HEK293 (cell line): Measurements from ENCODE around the gene ZCCHC24.
A peak's percentile ranks its signal among the peaks of the same experiment; 100 is the strongest.

Source experiments
- BCL6B ChIP-seq: fragments of 450-650 bp; formaldehyde crosslinking; IDR thresholded peaks from 2 replicates; pipeline ENCODE4 v1.5.1; 2017; ENCODE audit warnings: missing biosample characterization, missing genetic modification characterization
- ELK4 ChIP-seq: IDR thresholded peaks from 2 replicates; pipeline ENCODE4 v1.6.1; 2011; ENCODE audit warnings: mild to moderate bottlenecking, low read depth, low read length, borderline replicate concordance
- HOXD13 ChIP-seq: sonication (generic); formaldehyde crosslinking; IDR thresholded peaks from 2 replicates; pipeline ENCODE4 v1.8.0; 2022; ENCODE audit warnings: missing genetic modification reagents, borderline replicate concordance
- KLF9 ChIP-seq: fragments of 450-650 bp; formaldehyde crosslinking; IDR thresholded peaks from 2 replicates; pipeline ENCODE4 v1.5.1; 2016; ENCODE audit warnings: missing biosample characterization, missing genetic modification characterization, low read depth
- MEIS1 ChIP-seq: sonication (generic); formaldehyde crosslinking; IDR thresholded peaks from 2 replicates; pipeline ENCODE4 v1.8.1; 2022; ENCODE audit warnings: missing genetic modification reagents, mild to moderate bottlenecking, borderline replicate concordance
- PRDM10 ChIP-seq: fragments of 450-650 bp; formaldehyde crosslinking; IDR thresholded peaks from 2 replicates; pipeline ENCODE4 v1.5.1; 2016; ENCODE audit warnings: missing biosample characterization, missing genetic modification characterization
- REST ChIP-seq: fragments of 450-650 bp; formaldehyde crosslinking; IDR thresholded peaks from 2 replicates; pipeline ENCODE4 v1.5.1; 2016; ENCODE audit warnings: missing biosample characterization, missing genetic modification characterization
- ZBTB11 ChIP-seq: fragments of 450-650 bp; formaldehyde crosslinking; conservative IDR thresholded peaks from 2 replicates; pipeline ENCODE4 v1.5.1; 2016; ENCODE audit warnings: low read depth, missing biosample characterization, missing genetic modification characterization
- ZNF138 ChIP-seq: fragments of 450-650 bp; formaldehyde crosslinking; IDR thresholded peaks from 2 replicates; pipeline ENCODE4 v1.5.1; 2016; ENCODE audit warnings: missing biosample characterization, missing genetic modification characterization, borderline replicate concordance
- ZNF140 ChIP-seq: fragments of 450-650 bp; formaldehyde crosslinking; IDR thresholded peaks from 2 replicates; pipeline ENCODE4 v1.5.1; 2016; ENCODE audit warnings: missing biosample characterization, missing genetic modification characterization
- ZNF2 ChIP-seq: fragments of 450-650 bp; formaldehyde crosslinking; IDR thresholded peaks from 2 replicates; pipeline ENCODE4 v1.5.1; 2016; ENCODE audit warnings: missing biosample characterization, missing genetic modification characterization
- ZNF23 ChIP-seq: fragments of 450-650 bp; formaldehyde crosslinking; IDR thresholded peaks from 2 replicates; pipeline ENCODE4 v1.5.1; 2016; ENCODE audit warnings: missing biosample characterization, missing genetic modification characterization, borderline replicate concordance
- ZNF416 ChIP-seq: fragments of 450-650 bp; formaldehyde crosslinking; IDR thresholded peaks from 2 replicates; pipeline ENCODE4 v1.5.1; 2016; ENCODE audit warnings: missing biosample characterization, missing genetic modification characterization
- ZNF423 ChIP-seq: fragments of 450-650 bp; formaldehyde crosslinking; IDR thresholded peaks from 2 replicates; pipeline ENCODE4 v1.5.1; 2016; ENCODE audit warnings: missing biosample characterization, missing genetic modification characterization
- ZNF48 ChIP-seq: fragments of 450-650 bp; formaldehyde crosslinking; IDR thresholded peaks from 2 replicates; pipeline ENCODE4 v1.5.1; 2016; ENCODE audit warnings: missing biosample characterization, missing genetic modification characterization
- ZNF510 ChIP-seq: fragments of 450-650 bp; formaldehyde crosslinking; IDR thresholded peaks from 2 replicates; pipeline ENCODE4 v1.5.1; 2018; ENCODE audit warnings: mild to moderate bottlenecking, missing genetic modification characterization, missing biosample characterization; ENCODE audit not compliant: insufficient replicate concordance
- ZNF548 ChIP-seq: fragments of 450-650 bp; formaldehyde crosslinking; IDR thresholded peaks from 2 replicates; pipeline ENCODE4 v1.5.1; 2016; ENCODE audit warnings: missing biosample characterization, missing genetic modification characterization
- ZNF549 ChIP-seq: fragments of 450-650 bp; IDR thresholded peaks from 2 replicates; pipeline ENCODE4 v1.5.1; 2018; ENCODE audit warnings: missing biosample characterization, missing genetic modification characterization, mild to moderate bottlenecking, inconsistent platforms, moderate library complexity
- ZNF558 ChIP-seq: fragments of 450-650 bp; formaldehyde crosslinking; IDR thresholded peaks from 2 replicates; pipeline ENCODE4 v1.5.1; 2016; ENCODE audit warnings: missing biosample characterization, missing genetic modification characterization
- ZNF560 ChIP-seq: fragments of 450-650 bp; formaldehyde crosslinking; IDR thresholded peaks from 2 replicates; pipeline ENCODE4 v1.5.1; 2017; ENCODE audit warnings: missing biosample characterization, missing genetic modification characterization, borderline replicate concordance
- ZNF624 ChIP-seq: fragments of 450-650 bp; formaldehyde crosslinking; IDR thresholded peaks from 2 replicates; pipeline ENCODE4 v1.5.1; 2017; ENCODE audit warnings: missing biosample characterization, missing genetic modification characterization
- ZNF677 ChIP-seq: fragments of 450-650 bp; IDR thresholded peaks from 2 replicates; pipeline ENCODE4 v1.5.0; 2018; ENCODE audit warnings: missing biosample characterization, mild to moderate bottlenecking, missing genetic modification characterization, moderate library complexity
- ZNF692 ChIP-seq: fragments of 450-650 bp; formaldehyde crosslinking; IDR thresholded peaks from 2 replicates; pipeline ENCODE4 v1.5.1; 2016; ENCODE audit warnings: missing biosample characterization, missing genetic modification characterization
- ZNF747 ChIP-seq: fragments of 450-650 bp; formaldehyde crosslinking; IDR thresholded peaks from 2 replicates; pipeline ENCODE4 v1.5.1; 2016; ENCODE audit warnings: missing biosample characterization, missing genetic modification characterization
- ZNF785 ChIP-seq: fragments of 450-650 bp; formaldehyde crosslinking; IDR thresholded peaks from 2 replicates; pipeline ENCODE4 v1.5.1; 2016; ENCODE audit warnings: missing biosample characterization, missing genetic modification characterization
- ZXDB ChIP-seq: fragments of 450-650 bp; formaldehyde crosslinking; IDR thresholded peaks from 2 replicates; pipeline ENCODE4 v1.5.1; 2016; ENCODE audit warnings: missing biosample characterization, missing genetic modification characterization

The ZCCHC24 gene

GRCh38 chr10:79381804-79382221 is 63.6 kb downstream of the ZCCHC24 start (continued):
- TF ChIP-seq BCL6B (tag by site-specific recombination) (no peak), ZNF548 (tag by site-specific recombination) (no peak), ZNF510 (tag by site-specific recombination) (no peak), ZNF423 (tag by site-specific recombination) (no peak), ZNF785 (no peak), ELK4 (peak; percentile 72; the same call in 1 of the 2 replicates), ZNF549 (tag by site-specific recombination) (no peak), PRDM10 (peak; percentile 51; the same call in 1 of the 2 replicates), ZNF48 (tag by site-specific recombination) (no peak), ZNF558 (tag by site-specific recombination) (no peak), ZNF23 (tag by site-specific recombination) (no peak), ZNF2 (tag by site-specific recombination) (no peak), REST (no peak), KLF9 (peak; percentile 43; the same call in 1 of the 2 replicates), ZNF140 (tag by site-specific recombination) (no peak), ZNF624 (tag by site-specific recombination) (no peak), ZNF747 (tag by site-specific recombination) (no peak), ZNF560 (tag by site-specific recombination) (no peak), ZNF416 (tag by site-specific recombination) (no peak), ZNF677 (tag by site-specific recombination) (no peak), ZNF138 (tag by site-specific recombination) (no peak), ZBTB11 (tag by site-specific recombination) (no peak), ZXDB (no peak), HOXD13 (CRISPR knock-in tag) (no peak), MEIS1 (no peak), ZNF692 (tag by site-specific recombination) (peak; percentile 79)
